ENCODE measurements around the gene HP1BP3.
A peak's percentile ranks its signal among the peaks of the same experiment; 100 is the strongest.

Gene HP1BP3

DNA sequence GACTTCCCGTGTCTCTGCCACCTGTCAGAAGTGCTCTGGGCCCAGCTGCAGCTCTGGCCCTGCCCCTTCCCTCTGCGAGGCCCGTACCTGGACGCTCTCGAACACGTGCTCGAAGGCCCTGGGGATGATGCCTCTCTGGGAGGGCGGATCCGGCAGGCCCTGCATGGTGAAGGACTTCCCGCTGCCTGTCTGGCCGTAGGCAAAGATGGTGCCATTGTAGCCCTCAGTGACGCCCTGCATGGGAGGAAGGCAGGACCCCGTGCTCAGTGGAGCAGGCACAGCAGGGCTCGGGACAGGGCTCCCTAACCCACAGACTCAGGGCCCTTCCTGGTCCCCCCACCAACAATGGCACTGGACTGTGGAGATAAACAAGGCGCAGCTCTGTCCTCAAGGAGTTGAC, 71.7 kb downstream of the HP1BP3 start:
- FAIRE-seq (no peak), DNase-seq (ENCODE audit: insufficient read length, low spot score) (no peak)

GRCh38 chr1:20713440-20713839, 73.7 kb downstream of the HP1BP3 start:
- DNase-seq (ENCODE audit: insufficient read length, low spot score) (no peak), FAIRE-seq (no peak)

DNA sequence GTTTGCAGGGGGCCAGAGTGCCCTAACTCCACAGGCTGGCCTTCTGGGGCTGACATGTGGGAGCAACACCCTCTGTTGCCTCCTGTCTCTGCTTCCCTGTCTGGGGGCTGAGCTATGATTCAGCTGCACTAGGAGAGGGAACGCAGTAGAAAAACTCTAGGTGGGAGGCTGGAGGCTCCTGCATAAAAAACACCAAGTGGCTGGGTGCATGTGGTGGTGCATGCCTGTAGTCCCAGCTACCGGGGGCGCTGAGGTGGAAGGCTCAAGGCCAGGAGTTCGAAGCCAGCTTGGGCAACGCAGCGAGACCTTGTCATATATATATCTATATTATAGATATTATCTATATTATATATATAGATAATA, 74.9 kb downstream of the HP1BP3 start:
- no peak for FAIRE-seq
- no peak for DNase-seq (ENCODE audit: insufficient read length, low spot score)

DNA sequence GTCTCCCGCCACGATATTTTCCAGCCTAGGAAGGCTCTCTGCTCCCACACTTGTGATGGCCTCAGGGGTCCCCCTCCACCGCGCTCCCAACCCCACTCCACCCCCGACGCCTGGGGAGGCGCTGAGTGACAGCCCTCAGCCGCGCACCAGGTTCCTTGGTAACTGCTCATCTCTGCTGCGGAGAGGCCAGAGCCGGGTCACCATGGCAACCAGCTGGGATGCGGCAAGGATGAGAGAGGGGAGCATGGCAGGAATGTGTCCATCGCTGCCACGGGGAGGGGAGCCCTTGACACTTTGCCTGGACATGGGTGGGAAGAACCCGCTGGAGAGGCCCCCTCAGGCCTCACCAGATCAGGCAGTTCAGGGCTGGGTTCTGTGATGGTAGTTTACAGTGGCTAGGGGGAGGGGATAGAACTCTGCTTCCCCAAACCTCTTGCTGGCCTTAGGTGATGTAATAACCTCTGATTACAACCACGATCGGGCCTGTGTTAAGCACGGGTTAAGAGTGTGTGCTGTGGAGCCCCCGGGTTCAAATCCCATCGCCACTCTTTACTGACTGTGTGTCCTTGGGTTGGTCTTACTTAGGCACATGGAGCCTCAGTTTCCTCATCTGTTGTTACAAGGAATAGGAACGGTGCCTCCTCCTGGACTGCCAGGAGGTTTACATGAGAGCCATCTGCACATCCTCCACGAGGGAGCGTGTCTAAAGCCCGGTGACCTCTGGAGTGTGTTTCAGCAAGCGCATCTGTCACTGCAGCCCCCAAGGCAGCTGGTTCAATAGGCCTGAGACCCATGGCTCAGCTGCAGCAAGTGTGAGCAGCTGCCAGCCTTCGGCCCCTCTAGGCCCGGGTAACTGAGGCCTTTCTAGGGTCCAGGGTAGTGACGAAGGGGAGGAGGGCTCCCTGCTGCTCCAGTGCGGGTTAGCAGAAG, 75.6 kb downstream of the HP1BP3 start:
- DNase-seq (ENCODE audit: insufficient read length, low spot score) = no peak
- no peak for FAIRE-seq

DNA sequence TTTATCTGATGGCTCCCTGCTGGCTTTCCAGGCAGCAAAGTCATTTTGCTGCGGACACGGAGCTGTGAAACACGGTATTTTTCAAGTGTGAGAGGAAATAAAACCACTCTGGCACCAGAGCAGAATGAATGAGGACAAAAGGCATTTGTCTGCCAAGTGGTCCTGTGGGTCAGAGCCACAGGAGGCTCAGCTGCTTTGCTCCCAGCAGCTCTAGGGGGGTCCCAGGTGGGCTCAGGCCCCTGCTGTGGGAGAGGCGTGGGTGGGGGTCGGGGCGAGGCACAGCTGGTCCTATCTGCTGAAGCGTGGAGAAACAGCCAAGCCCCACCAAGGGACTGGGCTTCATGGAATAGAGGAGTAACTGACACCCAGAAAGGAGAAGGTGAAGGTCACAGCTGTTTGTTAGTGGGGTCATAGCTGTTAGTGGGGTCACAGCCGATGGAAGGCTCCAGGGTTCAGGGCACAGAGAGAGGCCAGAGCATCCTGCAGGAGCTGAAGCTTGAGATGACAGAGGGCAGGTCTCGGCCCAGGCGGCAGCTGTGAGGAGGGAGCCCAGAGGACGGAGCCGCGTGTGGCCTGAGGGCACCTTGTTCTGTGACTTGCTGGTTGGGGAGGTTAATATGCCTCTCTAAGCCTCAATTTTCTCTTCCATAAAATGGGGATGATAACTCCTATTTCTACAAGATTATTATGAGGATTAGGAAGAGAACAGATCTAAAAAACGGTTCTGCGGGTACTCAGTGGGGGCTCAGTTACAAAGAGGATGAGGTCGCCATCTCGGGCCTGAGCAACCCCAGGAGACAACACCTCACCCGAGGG, 76.4 kb downstream of the HP1BP3 start:
- FAIRE-seq = no peak
- no peak for DNase-seq (ENCODE audit: insufficient read length, low spot score)

GRCh38 chr1:20709868-20710267, 77.2 kb downstream of the HP1BP3 start:
- FAIRE-seq (no peak), DNase-seq (ENCODE audit: insufficient read length, low spot score) (no peak)

- no peak for FAIRE-seq
- DNase-seq (ENCODE audit: insufficient read length, low spot score) = no peak
These were observed 78.2 kb downstream of the HP1BP3 start for GRCh38 chr1:20708891-20709290.

DNA sequence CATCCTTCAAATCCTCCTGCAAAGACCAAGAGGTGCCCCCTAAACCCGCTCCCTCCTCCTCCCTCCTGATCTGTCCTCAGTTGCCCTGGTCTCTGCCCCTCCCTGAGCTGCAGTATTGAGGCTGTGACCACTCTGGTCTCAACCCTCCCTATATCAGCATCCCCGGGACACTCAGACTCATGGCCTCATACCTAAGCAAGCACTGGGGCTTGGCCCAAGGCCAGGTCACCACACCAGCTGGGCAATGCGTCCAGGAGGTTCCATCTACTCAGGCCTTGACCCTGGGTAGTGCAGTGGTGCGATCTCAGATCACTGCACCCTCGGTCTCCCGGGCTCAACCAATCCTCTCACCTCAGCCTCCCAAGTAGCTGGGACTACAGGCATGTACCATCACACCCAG, 79.0 kb downstream of the HP1BP3 start:
- DNase-seq (ENCODE audit: insufficient read length, low spot score) (no peak), FAIRE-seq (no peak)

DNA sequence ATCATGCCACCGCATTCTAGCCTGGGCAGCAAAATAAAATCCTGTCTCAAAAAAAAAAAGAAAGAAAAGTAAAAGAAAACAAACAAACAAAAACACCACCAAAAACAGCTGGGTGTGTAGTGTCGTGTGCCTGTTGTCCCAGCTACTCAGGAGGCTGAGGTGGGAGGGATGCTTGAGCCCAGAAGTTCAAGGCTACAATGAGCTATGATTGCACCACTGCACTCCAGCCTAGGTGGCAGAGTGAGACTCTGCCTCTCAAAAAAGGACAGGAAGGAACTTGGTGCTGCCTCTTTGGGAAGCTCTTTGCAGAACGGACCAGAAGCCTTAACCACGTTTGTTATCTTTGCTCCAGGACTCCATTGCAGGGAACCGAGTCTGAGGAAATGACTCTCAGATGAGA, 80.3 kb downstream of the HP1BP3 start:
- no peak for FAIRE-seq
- no peak for DNase-seq (ENCODE audit: insufficient read length, low spot score)

DNA sequence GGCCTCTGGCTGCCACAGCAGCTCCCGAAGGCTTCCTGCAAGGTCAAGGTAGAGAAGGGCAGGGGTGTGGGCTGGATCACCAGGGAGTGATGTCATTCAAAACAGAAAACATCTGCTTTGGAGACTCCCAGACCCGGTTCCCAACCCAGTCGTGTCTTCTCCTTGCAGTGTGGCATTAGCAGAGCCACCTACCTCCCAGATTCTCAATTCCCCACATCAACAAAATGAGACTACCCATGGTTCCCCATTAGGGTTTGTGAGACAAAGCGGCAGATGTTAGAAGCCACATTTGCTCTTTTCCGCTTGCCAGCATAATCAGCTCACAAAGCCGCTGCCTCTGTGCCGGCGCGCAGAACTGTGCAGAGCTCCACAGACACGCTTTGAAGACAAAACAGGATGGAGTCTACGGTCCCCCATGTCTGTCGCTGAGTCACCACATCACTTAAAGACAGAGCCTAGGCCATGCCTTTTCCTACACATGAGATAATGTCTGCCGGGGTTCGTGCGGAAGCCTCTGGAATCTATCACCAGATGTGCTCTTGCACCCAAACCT, 81.8 kb downstream of the HP1BP3 start:
- peak; percentile 11 for FAIRE-seq
- DNase-seq (ENCODE audit: insufficient read length, low spot score) = no peak

DNA sequence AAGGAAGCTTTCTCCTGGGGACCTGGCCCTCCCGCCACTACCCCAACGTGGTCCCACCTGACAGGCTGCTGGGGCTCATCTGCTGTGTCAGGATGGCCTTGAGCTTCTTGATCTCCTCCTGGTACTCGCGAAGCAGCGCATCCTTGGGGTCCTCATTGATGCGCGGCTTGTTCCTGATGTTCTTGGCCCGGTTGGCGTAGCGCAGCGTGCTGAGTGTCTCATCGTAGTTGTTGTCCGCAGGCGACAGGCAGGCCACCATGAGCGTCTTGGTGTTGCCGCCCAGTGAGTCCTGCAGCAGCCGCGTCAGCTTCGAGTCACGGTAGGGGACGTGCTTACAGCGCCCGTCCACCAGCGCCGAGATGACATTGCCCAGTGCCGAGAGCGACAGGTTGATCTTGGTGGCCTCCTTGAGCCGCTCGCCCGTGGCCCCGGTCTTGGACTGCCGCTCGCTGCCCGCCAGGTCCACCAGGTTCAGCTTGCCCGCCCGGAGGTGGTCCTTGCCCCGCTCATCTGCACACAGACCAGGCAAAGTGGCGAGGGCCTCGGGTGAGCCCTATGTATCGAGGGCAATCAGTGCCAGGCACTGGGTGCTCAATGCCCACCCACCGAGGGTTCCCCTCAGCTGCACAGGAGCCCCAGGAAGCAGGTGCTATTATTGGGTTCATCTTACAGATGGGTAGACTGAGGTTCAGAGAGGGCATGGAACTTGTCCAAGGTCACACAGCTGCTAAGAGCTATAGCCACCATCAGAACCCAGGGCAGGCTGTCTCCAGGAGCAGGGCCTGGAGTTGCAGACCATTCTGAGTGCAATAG, 82.5 kb downstream of the HP1BP3 start:
- DNase-seq (ENCODE audit: insufficient read length, low spot score) (no peak), FAIRE-seq (no peak)

DNA sequence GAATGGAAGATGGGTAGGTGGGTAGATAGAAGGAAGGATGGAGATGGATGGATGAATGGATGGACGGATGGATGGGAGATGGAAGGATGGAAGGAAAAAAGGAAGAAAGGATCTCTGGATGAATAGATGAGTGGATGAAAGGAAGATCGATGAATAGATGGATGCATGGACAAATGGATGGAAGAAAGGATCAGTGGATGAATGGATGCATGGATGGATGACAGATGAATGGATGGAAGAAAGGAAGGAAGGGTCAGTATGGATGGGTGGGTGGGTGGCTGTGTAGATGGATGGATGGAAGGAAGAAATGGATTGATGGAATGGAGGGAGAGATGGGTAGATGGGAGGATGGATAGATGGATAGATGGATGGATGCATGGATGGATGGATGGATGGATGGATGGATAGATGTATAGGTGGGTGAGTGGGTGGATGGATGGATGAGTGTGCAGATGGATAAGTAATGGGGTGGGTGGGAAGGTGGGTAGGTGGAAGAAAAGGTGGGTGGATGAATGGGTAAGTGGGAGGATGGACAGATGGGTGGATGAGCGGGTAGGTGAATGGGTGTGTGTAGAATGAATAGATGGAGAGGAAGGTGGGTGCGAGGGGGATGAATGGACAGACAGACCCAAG, 83.9 kb downstream of the HP1BP3 start:
- no peak for DNase-seq (ENCODE audit: insufficient read length, low spot score)
- FAIRE-seq = no peak

GRCh38 chr1:20702416-20702815, 84.7 kb downstream of the HP1BP3 start:
- DNase-seq (ENCODE audit: insufficient read length, low spot score) (no peak), FAIRE-seq (no peak)

- DNase-seq (ENCODE audit: insufficient read length, low spot score) = no peak
- FAIRE-seq = no peak
These were observed 85.3 kb downstream of the HP1BP3 start for GRCh38 chr1:20701847-20702246.

GRCh38 chr1:20701446-20701845, 85.7 kb downstream of the HP1BP3 start:
- DNase-seq (ENCODE audit: insufficient read length, low spot score) (no peak), FAIRE-seq (no peak)

DNA sequence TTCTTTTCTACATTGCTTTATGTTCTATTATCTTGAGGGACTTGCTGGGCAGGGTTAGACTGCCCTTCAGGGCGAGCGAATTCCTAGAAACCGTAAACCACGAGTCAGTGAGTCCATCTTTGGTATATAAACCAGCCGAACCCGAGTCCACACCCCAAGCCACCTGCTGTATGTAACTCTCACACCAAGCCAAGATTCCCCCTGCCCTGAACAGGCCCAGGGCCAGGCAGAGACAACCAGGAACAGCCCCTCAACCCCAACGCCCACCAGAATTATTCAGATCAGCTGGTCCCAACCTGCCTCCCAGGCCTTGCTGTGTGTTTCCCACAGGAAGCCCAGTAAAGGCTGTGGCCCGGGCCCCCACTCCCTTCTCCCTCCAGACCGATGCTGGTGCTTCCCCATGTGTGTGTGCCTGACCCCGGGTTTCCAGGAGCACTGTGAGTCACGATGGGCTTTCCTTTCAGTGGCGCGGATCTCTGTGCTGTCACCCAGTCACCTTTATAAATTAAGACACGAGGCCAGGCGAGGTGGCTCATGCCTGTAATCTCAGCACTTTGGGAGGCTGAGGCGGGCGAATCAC, 86.4 kb downstream of the HP1BP3 start:
- no peak for FAIRE-seq
- no peak for DNase-seq (ENCODE audit: insufficient read length, low spot score)

- DNase-seq (ENCODE audit: insufficient read length, low spot score) (no peak), FAIRE-seq (no peak)
These were observed 87.5 kb downstream of the HP1BP3 start for GRCh38 chr1:20699558-20699957.

GRCh38 chr1:20698195-20698910, 88.8 kb downstream of the HP1BP3 start:
- no peak for DNase-seq (ENCODE audit: insufficient read length, low spot score)
- no peak for FAIRE-seq

DNA sequence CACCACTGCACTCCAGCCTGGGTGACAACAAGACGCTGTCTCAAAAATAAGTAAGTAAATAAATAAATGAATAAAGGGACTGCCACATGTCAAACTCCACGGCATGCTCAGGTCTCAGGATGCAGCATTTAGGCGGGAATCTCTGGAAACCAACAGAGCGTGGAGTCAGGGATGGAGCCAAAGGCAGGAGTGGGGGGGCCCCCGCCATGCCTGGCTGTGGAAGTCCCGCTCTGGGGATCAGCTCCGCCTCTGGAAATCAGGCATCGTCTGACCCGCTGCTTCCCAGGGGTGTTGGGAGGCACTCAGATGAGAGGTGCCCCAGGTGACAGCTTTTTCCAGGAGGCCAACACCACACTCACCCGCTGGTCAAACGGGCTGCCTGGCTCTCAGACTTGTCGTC, 89.5 kb downstream of the HP1BP3 start:
- no peak for DNase-seq (ENCODE audit: insufficient read length, low spot score)
- no peak for FAIRE-seq
